ENCODE results near the gene LDLRAD4. TPM values are rescaled to one million over a fixed set of nuclear protein-coding genes. Genes with fewer than 3 reads are reported as not detected.

The LDLRAD4 gene
- total and polyA plus RNA-seq, 9 of the 15 experiments (the other 6 are each of a cell fraction or from before 2014, with no cell fraction given), result 0.01 TPM; not detected in 8

DNA sequence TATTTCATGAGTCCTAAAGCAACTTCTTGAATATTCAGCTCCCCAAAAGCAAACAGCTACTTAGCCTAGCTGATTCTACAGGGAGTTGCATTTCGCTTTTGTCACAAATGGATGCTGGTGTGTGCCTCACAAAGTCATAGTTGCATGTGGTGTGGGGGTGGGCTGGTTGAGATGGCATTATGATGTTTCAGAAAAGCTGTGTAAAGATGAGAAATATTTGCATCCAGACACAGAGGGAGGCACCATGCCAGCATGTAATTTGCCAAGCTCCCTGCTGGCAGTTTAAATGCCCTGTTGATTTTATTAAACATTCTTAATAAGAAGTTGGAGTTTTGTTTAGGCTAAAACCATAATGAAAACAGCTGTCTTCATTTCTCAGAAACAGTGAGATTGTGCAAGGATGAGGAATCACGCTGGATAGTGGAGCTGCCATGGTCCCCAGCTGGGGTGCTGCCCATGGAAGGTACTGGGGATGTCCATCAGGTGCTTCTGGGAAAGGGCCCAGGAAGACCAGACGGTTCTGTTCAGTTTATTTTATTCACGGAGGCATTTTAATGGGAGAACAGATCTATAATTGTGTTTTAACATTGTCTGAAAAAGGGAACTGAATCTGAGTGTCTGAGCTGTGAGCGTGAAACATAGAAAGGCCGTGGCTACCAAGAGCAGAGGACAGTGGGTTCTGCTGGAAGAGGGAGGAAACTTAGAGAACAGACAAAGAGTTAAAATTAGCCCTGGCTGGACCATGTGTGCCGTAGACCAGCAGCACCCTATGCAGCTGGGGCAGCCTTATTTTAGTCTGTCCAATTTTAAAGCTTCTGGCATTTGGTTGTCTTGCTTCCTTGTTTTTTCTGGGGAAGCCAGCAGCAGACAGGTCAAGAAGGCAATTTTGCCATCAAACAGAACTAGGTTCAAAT, 330.7 kb downstream of the LDLRAD4 start (continued):
- TF ChIP-seq, protein P1, sequence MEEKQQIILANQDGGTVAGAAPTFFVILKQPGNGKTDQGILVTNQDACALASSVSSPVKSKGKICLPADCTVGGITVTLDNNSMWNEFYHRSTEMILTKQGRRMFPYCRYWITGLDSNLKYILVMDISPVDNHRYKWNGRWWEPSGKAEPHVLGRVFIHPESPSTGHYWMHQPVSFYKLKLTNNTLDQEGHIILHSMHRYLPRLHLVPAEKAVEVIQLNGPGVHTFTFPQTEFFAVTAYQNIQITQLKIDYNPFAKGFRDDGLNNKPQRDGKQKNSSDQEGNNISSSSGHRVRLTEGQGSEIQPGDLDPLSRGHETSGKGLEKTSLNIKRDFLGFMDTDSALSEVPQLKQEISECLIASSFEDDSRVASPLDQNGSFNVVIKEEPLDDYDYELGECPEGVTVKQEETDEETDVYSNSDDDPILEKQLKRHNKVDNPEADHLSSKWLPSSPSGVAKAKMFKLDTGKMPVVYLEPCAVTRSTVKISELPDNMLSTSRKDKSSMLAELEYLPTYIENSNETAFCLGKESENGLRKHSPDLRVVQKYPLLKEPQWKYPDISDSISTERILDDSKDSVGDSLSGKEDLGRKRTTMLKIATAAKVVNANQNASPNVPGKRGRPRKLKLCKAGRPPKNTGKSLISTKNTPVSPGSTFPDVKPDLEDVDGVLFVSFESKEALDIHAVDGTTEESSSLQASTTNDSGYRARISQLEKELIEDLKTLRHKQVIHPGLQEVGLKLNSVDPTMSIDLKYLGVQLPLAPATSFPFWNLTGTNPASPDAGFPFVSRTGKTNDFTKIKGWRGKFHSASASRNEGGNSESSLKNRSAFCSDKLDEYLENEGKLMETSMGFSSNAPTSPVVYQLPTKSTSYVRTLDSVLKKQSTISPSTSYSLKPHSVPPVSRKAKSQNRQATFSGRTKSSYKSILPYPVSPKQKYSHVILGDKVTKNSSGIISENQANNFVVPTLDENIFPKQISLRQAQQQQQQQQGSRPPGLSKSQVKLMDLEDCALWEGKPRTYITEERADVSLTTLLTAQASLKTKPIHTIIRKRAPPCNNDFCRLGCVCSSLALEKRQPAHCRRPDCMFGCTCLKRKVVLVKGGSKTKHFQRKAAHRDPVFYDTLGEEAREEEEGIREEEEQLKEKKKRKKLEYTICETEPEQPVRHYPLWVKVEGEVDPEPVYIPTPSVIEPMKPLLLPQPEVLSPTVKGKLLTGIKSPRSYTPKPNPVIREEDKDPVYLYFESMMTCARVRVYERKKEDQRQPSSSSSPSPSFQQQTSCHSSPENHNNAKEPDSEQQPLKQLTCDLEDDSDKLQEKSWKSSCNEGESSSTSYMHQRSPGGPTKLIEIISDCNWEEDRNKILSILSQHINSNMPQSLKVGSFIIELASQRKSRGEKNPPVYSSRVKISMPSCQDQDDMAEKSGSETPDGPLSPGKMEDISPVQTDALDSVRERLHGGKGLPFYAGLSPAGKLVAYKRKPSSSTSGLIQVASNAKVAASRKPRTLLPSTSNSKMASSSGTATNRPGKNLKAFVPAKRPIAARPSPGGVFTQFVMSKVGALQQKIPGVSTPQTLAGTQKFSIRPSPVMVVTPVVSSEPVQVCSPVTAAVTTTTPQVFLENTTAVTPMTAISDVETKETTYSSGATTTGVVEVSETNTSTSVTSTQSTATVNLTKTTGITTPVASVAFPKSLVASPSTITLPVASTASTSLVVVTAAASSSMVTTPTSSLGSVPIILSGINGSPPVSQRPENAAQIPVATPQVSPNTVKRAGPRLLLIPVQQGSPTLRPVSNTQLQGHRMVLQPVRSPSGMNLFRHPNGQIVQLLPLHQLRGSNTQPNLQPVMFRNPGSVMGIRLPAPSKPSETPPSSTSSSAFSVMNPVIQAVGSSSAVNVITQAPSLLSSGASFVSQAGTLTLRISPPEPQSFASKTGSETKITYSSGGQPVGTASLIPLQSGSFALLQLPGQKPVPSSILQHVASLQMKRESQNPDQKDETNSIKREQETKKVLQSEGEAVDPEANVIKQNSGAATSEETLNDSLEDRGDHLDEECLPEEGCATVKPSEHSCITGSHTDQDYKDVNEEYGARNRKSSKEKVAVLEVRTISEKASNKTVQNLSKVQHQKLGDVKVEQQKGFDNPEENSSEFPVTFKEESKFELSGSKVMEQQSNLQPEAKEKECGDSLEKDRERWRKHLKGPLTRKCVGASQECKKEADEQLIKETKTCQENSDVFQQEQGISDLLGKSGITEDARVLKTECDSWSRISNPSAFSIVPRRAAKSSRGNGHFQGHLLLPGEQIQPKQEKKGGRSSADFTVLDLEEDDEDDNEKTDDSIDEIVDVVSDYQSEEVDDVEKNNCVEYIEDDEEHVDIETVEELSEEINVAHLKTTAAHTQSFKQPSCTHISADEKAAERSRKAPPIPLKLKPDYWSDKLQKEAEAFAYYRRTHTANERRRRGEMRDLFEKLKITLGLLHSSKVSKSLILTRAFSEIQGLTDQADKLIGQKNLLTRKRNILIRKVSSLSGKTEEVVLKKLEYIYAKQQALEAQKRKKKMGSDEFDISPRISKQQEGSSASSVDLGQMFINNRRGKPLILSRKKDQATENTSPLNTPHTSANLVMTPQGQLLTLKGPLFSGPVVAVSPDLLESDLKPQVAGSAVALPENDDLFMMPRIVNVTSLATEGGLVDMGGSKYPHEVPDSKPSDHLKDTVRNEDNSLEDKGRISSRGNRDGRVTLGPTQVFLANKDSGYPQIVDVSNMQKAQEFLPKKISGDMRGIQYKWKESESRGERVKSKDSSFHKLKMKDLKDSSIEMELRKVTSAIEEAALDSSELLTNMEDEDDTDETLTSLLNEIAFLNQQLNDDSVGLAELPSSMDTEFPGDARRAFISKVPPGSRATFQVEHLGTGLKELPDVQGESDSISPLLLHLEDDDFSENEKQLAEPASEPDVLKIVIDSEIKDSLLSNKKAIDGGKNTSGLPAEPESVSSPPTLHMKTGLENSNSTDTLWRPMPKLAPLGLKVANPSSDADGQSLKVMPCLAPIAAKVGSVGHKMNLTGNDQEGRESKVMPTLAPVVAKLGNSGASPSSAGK (IDR thresholded peaks at IDR 0.05), result no peak
- TF ChIP-seq POLR2AphosphoS2 (IDR thresholded peaks at IDR 0.05; ENCODE audit: low read length) (no peak), HDAC1 (IDR thresholded peaks at IDR 0.05) (no peak)
- TF ChIP-seq, protein P2, sequence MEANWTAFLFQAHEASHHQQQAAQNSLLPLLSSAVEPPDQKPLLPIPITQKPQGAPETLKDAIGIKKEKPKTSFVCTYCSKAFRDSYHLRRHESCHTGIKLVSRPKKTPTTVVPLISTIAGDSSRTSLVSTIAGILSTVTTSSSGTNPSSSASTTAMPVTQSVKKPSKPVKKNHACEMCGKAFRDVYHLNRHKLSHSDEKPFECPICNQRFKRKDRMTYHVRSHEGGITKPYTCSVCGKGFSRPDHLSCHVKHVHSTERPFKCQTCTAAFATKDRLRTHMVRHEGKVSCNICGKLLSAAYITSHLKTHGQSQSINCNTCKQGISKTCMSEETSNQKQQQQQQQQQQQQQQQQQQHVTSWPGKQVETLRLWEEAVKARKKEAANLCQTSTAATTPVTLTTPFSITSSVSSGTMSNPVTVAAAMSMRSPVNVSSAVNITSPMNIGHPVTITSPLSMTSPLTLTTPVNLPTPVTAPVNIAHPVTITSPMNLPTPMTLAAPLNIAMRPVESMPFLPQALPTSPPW (CRISPR knock-in tag; IDR thresholded peaks at IDR 0.05), result no peak
- TF ChIP-seq, protein P3, sequence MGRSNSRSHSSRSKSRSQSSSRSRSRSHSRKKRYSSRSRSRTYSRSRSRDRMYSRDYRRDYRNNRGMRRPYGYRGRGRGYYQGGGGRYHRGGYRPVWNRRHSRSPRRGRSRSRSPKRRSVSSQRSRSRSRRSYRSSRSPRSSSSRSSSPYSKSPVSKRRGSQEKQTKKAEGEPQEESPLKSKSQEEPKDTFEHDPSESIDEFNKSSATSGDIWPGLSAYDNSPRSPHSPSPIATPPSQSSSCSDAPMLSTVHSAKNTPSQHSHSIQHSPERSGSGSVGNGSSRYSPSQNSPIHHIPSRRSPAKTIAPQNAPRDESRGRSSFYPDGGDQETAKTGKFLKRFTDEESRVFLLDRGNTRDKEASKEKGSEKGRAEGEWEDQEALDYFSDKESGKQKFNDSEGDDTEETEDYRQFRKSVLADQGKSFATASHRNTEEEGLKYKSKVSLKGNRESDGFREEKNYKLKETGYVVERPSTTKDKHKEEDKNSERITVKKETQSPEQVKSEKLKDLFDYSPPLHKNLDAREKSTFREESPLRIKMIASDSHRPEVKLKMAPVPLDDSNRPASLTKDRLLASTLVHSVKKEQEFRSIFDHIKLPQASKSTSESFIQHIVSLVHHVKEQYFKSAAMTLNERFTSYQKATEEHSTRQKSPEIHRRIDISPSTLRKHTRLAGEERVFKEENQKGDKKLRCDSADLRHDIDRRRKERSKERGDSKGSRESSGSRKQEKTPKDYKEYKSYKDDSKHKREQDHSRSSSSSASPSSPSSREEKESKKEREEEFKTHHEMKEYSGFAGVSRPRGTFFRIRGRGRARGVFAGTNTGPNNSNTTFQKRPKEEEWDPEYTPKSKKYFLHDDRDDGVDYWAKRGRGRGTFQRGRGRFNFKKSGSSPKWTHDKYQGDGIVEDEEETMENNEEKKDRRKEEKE (IDR thresholded peaks at IDR 0.05; ENCODE audit: borderline replicate concordance in 1 of 2, control insufficient read depth in 1 of 2, low read depth in 2 of 2, low read length in 1 of 2), result no peak
- TF ChIP-seq, protein P4, sequence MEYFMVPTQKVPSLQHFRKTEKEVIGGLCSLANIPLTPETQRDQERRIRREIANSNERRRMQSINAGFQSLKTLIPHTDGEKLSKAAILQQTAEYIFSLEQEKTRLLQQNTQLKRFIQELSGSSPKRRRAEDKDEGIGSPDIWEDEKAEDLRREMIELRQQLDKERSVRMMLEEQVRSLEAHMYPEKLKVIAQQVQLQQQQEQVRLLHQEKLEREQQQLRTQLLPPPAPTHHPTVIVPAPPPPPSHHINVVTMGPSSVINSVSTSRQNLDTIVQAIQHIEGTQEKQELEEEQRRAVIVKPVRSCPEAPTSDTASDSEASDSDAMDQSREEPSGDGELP (CRISPR knock-in tag; IDR thresholded peaks at IDR 0.05; ENCODE audit: borderline replicate concordance), result no peak

All from K562 (cell line).